GM21825 (cell line): ENCODE data around the gene MTHFD2L.
"Not testable (repeated sequence)": the region's sequence is repeated elsewhere in the genome, so short reads cannot be mapped to it uniquely, and the experiment has no call there.

Experiments
- ATAC-seq: cut with Tn5 transposase; IDR thresholded peaks from one replicate; pipeline ENCODE4 v1.9.1; 2021; ENCODE audit warnings: mild to moderate bottlenecking, moderate library complexity; ENCODE audit not compliant: unreplicated experiment

MTHFD2L gene

DNA sequence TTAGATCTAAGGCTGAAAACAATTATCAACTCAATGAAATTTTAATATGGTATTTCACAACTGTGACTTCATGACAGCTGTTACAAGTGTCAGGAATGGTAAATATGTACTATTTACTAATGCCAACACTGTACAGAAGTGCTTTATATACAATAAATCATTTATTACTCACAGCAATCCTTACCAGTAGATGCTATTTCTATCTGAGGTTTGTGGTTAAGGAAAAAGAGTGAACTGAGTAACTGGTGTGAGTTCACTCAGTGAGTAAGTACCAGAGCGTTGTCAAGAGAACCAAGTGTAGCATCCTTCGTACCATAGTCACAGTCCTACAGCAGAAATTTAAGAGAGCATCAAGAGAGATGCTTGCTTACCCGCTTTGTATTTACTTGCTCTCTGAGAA lies 23.3 kb downstream of the MTHFD2L start:
- ATAC-seq, result no peak

DNA sequence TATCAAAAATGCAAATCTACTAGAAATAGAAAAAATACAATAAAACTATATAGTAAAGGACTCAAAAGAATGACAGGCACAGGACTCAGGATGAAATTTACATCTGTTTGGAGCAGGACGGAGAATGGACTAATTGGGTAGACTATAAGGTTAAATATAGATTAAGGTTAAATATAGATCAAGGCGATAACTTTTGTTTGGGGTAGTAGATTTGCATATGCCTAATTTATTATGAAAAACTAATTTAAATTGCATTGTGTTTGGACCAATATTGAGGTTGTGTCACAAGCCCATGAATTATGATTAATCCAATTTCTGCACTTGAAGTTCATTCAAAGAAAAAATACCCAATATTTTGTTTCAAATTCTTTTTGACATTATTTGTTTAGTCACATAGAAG lies 31.0 kb downstream of the MTHFD2L start:
- no peak for ATAC-seq

DNA sequence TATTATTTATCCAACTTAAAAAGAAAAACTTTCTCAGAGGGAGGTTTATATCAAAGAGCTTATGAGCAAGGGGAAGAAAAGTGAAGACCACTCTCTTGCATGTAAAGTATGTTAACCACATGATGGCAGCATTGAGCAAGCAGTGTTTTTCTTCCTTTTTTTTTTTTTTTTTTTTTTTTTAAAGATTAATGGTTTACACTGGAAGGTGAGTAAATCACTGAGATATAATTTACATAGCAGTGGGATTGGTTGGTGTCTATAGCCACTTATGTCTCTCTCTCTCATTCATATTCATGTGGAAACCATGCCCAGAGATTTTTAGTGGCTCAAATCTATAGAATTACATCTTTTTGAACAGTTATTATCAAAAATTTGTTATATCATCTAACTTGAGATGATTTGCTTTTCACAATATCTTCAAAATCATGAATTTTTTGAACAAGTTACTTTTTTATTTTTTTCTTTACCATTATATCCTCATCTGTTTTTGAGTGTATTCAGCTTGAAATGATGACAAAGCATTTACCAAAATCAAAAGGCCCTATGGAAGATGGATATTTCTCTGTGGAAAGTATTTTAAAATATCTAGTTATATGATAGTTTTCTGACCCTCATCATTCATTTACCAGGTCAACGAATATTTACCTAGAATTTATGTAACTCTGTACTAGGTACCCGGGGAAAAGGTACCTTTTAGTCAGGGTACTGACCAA lies 31.6 kb downstream of the MTHFD2L start:
- no peak for ATAC-seq

DNA sequence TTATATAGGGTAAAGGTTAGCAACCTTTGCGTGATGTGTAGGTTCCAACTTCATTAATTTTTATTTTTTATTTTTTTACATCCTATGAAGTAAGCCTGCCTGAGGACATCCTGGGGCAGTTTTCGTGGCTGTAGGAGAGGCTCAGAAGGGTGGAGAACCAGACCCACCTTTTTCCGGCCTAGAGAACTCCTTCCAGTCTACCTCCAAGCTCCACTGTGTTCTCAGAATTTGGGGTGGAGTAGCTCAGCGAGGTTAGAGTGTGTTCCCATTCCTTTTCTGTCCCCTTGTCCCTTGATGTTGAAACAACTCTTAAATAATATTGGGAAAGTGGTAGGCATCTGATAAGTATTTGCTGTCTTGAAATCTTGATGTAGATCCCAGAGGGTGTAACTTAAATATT lies 32.4 kb downstream of the MTHFD2L start:
- no peak for ATAC-seq

DNA sequence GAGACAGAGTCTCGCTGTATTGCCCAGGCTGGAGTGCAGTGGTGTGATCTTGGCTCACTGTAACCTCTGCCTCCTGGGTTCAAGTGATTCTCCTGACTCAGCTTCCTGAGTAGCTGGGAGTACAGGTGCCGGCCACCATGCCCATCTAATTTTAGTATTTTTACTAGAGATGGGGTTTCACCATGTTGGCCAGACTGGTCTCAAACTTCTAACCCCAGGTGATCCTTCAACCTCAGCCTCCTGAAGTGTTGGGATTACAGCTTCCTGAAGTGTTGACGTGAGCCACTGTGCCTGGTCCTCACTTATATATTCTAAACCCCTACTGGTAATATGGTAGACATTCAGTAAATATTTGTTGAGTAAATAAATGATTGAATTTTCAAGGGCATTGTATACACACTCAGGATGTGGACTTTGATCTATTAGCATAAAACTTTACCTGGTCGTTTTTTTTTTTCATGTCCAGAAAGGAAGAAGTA lies 33.0 kb downstream of the MTHFD2L start:
- ATAC-seq, result no peak

DNA sequence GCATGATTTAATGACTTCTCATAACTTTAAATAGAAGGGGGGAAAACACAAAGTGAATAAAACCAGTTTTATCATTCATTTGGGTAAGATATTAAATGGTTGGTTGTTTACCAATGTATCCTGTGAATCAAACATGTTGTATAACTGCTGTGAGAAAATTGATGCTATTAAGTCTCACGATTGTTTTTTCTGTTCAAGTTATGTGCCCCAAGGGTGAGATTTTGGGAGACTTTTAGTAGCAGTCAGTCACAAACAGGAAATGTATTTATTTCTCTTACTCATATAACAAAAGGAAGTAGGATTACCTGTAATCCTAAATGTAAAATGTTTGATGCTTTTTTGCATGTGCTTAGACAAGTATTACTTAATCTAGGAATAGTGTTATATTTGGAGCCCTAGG lies 39.2 kb downstream of the MTHFD2L start:
- no peak for ATAC-seq

DNA sequence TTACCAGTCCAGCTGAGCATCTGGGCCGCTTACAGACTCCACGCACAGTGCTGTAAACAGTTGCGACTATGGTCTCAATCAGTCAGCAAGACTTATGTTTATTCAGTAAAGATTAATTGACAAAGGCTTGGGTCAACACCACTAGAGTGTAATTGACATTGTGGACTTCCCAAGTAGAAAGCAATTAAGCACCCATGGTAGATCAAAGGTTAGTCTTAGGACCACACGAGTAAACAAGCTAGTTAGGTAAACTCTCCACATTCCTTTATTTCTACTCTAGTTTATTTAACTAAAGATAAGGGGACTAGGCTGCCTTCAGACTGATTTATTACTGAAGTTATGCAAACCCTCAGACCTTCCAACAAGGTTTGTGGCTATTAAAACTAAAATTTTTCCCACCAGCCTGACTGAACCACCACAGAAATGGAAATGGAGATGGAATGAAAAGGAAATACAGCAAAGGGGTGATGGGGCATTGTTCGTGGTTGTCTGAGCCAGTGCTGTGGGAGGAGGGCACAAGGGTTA lies 44.2 kb downstream of the MTHFD2L start:
- ATAC-seq, result no peak

DNA sequence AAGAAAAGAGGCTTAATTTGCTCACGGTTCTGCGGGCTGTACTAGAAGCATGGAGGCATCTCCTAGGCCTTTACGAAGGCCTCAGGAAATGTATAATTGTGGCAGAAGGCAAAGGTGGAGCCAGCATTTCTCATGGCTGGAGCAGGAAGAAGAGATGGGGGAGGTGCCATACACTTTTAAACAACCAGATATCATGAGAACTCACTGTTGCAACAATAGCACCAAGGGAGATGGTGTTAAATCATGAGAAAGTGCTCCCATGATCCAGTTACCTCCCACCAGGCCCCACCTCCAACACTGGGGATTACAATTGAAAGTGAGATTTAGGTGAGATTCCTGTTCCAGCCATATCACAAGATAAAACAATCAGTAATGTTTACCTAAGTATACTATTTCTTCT lies 45.5 kb downstream of the MTHFD2L start:
- ATAC-seq, result no peak

DNA sequence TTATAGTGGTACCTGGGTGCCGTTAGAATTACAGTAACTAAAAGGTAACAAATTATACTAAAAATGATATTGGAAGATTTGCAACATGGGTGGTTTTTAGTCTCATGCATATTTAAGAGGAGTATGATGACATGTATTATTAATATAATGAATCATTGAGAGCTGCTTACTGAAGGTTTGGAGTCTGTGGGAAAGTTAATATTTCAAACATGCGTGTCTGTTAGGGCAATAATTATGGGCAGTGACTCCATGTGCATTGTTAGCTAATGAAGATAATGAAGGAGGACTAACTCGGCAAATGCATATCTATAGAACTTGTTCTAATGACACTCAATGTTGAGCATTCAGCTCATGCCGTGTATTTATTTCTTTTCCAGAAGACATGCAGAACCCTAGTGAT lies 47.1 kb downstream of the MTHFD2L start:
- no peak for ATAC-seq

DNA sequence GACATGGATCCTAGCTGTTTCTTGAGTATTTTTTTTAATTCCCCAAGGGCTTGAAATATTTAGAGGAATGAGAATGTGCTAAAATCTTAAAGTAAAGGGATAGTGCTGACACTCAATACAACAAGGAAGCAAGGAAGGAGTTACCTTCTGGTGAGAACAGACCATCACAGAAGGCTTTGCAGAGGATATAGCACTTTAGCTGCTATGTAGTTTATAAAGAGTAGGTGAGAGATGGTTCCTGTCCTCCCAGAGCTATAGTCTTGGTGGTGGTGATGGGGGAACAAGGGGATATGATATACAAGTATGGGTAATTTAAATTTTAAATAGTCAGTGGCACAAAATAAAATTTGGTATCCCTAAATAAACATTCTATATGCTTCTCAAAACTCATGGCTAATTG lies 47.6 kb downstream of the MTHFD2L start:
- ATAC-seq, result no peak

DNA sequence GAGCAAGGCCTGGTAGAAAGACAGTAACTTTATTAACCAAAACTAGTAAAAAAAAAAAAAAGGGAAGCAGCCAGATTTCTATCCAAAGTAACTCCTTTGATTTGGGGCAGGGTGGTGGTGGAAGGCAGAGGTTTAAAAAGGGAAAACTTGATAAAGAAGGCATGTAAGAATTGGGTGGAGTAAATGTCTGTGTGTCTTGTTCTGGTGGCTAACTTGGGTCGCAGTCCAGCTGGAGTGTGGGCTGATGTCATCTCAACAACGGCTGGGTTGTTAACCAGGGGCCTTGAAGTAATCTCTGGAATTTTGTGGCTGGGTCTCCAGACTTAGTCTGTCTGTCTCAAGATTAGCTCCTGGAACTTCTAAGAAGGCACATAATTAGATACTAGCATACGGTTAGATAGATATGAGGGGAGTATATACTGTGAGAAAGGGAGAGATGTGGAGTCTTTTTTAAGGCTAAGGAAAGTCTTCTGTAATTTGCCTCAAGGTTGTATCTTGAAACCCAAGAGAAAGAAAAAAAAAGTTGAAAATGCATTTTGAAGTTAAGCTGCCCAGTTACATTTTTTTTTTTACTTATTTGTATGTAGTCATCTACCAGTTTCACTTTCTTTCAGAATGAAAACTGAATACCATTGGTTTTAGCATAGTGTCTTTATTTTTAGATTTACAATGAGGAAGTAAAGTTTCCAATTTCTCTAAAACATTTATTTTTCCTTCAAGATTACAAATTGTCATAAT lies 48.3 kb downstream of the MTHFD2L start:
- peak; percentile 80 for ATAC-seq

DNA sequence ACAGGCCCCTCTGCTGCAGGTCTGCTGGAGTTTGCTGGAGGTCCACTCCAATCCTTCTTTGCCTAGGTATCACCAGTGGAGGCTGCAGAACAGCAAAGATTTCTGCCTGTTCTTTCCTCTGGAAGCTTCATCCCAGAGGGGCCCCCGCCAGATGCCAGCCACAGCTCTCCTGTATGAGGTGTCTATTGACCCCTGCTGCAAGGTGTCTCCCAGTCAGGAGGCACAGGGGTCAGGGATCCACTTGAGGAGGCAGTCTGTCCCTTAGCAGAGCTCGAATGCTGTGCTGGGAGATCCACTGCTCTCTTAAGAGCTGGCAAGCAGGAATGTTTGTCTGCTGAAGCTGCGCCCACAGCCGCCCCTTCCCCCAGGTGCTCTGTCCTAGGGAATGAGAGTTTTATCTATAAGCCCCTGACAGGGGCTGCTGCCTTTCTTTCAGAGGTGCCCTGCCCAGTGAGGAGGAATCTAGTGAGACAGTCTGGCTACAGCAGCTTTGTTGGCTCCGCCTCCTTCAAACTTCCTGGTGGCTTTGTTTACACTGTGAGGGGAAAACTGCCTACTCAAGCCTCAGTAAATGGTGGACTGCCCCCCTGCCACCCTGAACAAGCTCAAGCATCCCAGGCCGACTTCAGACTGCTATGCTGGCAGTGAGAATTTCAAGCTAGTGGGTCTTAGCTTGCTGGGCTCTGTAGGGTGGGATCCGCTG lies 56.7 kb downstream of the MTHFD2L start:
- ATAC-seq, result not testable (repeated sequence)

DNA sequence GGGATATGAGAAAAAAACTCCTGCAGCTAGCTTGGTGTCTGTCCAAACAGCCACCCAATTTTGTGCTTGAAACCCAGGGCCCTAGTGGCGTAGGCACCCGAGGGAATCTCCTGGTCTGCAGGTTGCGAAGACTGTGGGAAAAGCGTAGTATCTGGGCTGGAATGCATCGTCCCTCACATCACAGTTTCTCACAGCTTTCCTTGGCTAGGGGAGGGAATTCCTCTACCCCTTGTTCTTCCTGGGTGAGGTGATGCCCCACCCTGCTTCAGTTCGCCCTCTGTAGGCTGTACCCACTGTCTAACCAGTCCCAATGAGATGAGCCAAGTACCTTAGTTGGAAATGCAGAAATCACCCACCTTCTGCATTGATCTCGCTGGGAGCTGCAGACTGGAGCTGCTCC lies 57.3 kb downstream of the MTHFD2L start:
- not testable (repeated sequence) for ATAC-seq

DNA sequence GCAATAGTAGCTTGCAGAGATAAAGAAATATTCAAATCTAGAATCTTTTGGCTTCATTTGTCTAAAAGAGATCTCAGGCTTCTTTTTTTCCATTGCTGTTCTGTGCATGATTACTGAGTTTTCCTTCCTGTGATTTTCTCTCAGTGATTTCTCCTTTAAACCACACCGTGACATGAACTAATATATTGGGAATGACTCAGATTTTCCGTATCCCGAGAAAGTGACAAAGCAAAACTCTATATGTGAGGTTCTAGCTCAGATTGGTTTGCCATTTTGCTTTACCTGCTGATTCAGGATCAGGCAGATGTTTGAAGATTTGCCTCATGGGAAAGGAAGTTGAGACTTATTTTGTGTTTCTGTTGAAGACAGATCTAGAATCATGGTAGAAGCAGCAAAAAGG lies 59.4 kb downstream of the MTHFD2L start:
- no peak for ATAC-seq

DNA sequence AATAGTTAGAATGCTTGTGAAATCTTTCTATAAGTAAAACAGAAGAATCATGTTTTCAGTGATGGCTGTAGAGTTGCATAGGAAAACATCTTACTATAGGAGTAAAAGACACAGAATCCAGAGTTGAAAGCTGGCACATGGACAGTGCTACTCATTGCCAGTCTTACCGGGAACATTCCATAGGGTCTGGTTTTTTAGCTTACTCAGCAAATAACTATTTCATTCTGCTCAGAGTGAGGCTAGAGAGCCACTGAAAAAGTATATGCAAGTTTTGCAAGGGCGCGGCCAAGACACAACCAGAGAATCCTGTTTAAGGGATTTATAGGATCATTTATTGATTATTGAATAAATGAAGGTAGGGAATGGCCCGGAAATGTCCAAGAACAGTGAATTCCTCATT lies 60.3 kb downstream of the MTHFD2L start:
- ATAC-seq, result no peak

DNA sequence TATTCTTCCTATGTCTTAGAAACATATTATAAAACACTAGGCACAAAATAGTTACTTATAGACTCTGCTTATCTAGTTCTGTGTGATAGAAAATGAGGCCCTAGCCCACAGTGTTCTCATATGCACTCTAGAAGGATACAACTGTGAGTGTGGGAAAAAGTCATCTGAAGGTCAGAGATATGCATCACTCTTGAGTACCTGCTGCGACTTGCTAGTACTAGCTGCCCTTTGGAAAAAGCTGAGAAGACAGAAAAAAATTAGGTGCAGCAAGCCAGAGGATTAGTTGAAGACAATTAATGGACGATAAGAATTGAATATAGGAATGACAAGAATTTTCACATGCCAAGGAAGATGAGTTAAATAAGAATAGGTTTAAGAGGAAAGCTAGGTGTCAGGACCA lies 61.3 kb downstream of the MTHFD2L start:
- no peak for ATAC-seq

DNA sequence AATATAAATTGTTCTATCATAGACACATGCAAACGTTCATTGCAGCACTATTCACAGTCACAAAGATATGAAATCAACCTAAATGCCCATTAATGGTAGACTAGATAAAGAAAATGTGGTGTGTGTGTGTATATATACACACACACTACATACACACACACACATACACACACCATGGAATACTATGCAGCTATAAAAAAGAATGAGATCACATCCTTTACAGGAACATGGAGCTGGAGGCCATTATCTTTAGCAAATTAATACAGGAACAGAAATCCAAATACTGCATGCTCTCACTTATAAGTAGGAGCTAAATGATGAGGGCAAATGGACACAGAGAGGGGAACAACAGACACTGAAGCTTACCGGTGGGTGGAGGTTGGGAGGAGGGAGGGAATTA lies 65.2 kb downstream of the MTHFD2L start:
- ATAC-seq, result no peak

DNA sequence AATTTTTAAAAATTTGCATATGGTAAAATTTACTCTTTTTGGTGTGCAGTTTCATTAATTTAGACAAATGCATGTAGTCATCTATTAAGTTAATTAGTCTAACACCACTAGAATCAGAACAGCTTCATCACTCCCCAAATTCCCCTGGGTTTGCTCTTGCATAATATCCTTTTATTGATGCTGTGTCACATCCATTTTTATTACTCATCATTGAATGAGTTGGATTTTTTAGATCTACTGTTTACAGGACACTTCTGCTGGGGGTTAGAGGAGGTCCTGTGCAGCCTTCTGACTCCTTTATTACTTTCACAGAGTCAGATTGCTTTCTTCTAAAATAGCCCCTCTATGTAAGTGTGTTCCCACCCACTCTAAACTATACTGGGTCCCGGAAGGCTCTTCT lies 65.9 kb downstream of the MTHFD2L start:
- ATAC-seq, result no peak

DNA sequence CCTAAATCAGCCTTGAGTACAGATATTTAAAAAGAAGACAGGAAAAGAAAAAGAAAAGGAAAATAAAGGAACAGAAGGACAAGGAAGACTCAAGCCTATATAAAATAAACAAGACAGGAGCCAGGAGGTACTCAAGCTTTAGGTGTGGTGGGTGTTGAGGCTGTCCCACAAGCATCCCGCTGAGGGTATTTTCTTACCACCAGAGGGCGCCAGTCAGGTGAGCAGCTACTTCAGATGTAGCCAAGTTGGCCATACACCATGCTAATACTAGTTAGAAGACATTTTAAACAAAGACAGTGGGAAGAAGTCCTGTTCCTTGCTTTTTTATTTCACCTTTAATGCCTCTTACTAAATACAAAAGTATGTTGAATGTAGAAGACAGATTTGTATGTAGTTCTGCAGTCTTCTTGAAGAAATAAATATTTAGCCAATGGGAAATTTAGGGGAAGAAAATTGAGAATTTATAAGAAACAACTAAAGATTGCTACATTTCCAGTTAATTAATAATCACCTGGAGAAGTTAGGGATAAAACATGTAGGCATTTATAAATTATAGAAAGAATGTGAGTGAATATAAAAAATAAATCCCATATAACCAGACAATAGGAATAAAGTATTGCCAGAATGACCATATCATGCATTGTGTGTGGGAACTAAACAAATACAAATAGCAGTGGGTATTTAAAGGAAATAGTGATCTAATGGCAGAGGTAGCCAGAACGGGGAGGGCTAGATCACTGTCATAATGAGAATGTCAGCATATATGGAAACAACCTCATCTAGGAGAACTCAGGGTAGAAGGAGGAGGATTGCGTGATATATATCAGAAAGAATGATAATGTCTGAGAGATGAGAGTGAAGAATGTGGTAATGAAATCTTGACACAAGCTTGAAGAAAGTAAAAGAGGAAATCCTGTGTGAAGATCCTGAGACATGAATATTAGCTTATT lies 71.0 kb downstream of the MTHFD2L start:
- ATAC-seq, result peak; percentile 80

DNA sequence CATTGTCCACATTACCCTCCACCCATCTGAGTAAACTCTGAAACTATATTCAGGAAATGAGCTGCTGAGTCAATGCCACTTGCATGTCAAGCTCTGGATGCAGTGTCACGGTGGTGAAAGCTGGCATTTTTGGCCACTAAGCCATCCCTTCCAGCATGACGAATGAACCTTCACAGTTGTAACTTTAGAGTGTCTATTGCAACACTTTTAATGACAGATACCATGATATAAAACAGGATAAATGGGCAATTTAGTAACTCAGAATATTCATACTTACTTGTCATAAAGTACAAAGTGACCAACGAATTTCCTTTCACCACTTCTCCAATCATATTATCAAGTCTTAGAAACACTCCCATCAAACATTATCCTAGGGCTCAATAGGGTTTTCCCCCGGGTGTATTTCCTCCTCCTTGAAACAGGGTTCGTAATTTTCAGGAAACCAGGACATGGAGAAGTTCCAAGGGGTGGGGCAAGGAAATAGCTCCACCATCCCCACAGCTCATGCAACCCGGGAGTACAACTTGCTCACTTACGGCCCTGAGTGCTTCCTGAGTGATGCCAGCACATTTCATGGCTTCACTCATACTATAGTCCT lies 73.1 kb downstream of the MTHFD2L start:
- peak; percentile 75 for ATAC-seq
